Measurements from ENCODE around the gene BMERB1. TPM values are rescaled to one million over a fixed set of nuclear protein-coding genes. Genes with fewer than 3 reads are reported as not detected.
"Not testable (repeated sequence)": the region's sequence is repeated elsewhere in the genome, so short reads cannot be mapped to it uniquely, and the experiment has no call there.

BMERB1 gene
- total and polyA plus RNA-seq, 2 donors: 6.0 to 9.1 TPM

GRCh38 chr16:15604460-15605440, 170.4 kb downstream of the BMERB1 start:
- no peaks in the 10 kb centered on the region for H3K4me1 ChIP-seq (ENCODE audit: control insufficient read depth in 2 of 2, insufficient read depth in 2 of 2, low read length in 2 of 2)
- no peak for DNase-seq (ENCODE audit: low read depth in 6 of 9, low spot score in 9 of 9)
- H3K36me3 ChIP-seq (ENCODE audit: control insufficient read depth in 2 of 2, insufficient read depth in 2 of 2, low read length in 1 of 2): peaks cover 85% of the 10 kb centered on the region in 2 donors
- H3K9me3 ChIP-seq (ENCODE audit: control insufficient read depth in 2 of 2, insufficient read depth in 1 of 2, low read length in 1 of 2): no peaks in the 10 kb centered on the region
- H3K4me3 ChIP-seq (ENCODE audit: low read length in 2 of 2): no peak overlapping the region
- no peaks in the 10 kb centered on the region for H3K27me3 ChIP-seq (ENCODE audit: control insufficient read depth in 2 of 2, insufficient read depth in 1 of 2, low read length in 1 of 2)
- 97% methylated on average over 14 of the region's 14 CpGs for WGBS
- H3K27ac ChIP-seq (ENCODE audit: low read depth in 1 of 2, low read length in 1 of 2): no peak overlapping the region

DNA sequence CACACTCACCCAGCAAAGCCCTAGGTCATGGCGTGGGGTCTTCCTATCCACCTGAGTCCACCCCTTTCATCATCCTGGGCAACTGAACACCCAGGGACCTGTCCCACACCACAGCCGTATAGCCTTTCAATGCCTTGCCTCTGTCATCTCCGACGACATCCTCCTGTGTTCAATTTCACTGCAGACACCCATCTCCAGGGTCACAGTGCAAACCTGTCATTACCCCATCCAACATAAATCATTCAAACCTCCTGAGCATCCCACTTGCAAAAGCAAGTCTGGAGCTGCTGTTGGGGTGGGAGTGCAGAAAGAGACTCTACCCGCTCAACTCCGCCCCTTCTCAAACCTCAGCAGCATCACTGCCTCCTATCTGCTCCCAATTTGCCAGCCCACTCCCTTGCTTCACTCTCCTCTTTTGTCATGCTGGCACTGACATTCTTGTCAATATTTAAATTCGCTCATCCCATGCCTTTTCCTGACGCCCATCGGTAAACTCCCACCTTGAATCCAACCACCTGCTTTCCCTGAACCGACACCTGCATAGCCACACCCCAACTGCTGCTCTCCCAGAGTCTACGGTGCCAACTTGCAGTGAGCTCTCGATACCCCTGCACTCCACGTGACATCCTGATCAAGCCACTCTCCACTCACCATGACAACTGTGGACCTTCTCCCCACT, 171.6 kb downstream of the BMERB1 start:
- H3K9me3 ChIP-seq (ENCODE audit: control insufficient read depth in 2 of 2, insufficient read depth in 1 of 2, low read length in 1 of 2): no peaks in the 10 kb centered on the region
- DNase-seq (ENCODE audit: low read depth in 6 of 9, low spot score in 9 of 9): no peak
- H3K27me3 ChIP-seq (ENCODE audit: control insufficient read depth in 2 of 2, insufficient read depth in 1 of 2, low read length in 1 of 2): no peaks in the 10 kb centered on the region
- no peak overlapping the region for H3K4me3 ChIP-seq (ENCODE audit: low read length in 2 of 2)
- peaks cover 82 to 85% of the 10 kb centered on the region in 2 donors for H3K36me3 ChIP-seq (ENCODE audit: control insufficient read depth in 2 of 2, insufficient read depth in 2 of 2, low read length in 1 of 2)
- 97% methylated on average over 13 of the region's 13 CpGs for WGBS
- no peak overlapping the region for H3K27ac ChIP-seq (ENCODE audit: low read depth in 1 of 2, low read length in 1 of 2)
- H3K4me1 ChIP-seq (ENCODE audit: control insufficient read depth in 2 of 2, insufficient read depth in 2 of 2, low read length in 2 of 2): no peaks in the 10 kb centered on the region

GRCh38 chr16:15606518-15607220, 172.3 kb downstream of the BMERB1 start:
- H3K9me3 ChIP-seq (ENCODE audit: control insufficient read depth in 2 of 2, insufficient read depth in 1 of 2, low read length in 1 of 2): no peaks in the 10 kb centered on the region
- no peaks in the 10 kb centered on the region for H3K4me1 ChIP-seq (ENCODE audit: control insufficient read depth in 2 of 2, insufficient read depth in 2 of 2, low read length in 2 of 2)
- no peak overlapping the region for H3K27ac ChIP-seq (ENCODE audit: low read depth in 1 of 2, low read length in 1 of 2)
- no peak overlapping the region for H3K4me3 ChIP-seq (ENCODE audit: low read length in 2 of 2)
- 92% methylated on average over 5 of the region's 5 CpGs for WGBS
- H3K36me3 ChIP-seq (ENCODE audit: control insufficient read depth in 2 of 2, insufficient read depth in 2 of 2, low read length in 1 of 2): peaks cover 79 to 82% of the 10 kb centered on the region in 2 donors
- no peak for DNase-seq (ENCODE audit: low read depth in 6 of 9, low spot score in 9 of 9)
- H3K27me3 ChIP-seq (ENCODE audit: control insufficient read depth in 2 of 2, insufficient read depth in 1 of 2, low read length in 1 of 2): no peaks in the 10 kb centered on the region

DNA sequence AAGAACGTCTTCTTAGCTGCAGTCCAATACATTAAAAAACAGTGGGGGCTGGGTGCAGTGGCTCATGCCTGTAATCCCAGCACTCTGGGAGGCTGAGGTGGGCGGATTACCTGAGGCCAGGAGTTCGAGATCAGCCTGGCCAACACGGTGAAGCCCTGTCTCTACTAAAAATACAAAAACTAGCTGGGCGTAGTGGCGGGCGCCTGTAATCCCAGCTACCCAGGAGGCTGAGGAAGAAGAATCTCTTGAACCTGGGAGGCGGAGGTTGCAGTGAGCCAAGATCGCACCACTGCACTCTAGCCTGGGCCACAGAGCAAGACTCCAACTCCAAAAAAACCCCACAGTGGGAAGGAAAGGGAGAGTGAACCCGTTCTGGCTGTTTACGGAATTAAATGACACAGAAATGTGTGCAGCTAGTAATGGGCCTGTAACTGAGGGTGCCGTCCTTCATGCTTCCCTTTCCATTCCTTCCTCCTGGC, 172.9 kb downstream of the BMERB1 start:
- WGBS: 93% methylated on average over 12 of the region's 12 CpGs
- H3K27ac ChIP-seq (ENCODE audit: low read depth in 1 of 2, low read length in 1 of 2): not testable (repeated sequence)

DNA sequence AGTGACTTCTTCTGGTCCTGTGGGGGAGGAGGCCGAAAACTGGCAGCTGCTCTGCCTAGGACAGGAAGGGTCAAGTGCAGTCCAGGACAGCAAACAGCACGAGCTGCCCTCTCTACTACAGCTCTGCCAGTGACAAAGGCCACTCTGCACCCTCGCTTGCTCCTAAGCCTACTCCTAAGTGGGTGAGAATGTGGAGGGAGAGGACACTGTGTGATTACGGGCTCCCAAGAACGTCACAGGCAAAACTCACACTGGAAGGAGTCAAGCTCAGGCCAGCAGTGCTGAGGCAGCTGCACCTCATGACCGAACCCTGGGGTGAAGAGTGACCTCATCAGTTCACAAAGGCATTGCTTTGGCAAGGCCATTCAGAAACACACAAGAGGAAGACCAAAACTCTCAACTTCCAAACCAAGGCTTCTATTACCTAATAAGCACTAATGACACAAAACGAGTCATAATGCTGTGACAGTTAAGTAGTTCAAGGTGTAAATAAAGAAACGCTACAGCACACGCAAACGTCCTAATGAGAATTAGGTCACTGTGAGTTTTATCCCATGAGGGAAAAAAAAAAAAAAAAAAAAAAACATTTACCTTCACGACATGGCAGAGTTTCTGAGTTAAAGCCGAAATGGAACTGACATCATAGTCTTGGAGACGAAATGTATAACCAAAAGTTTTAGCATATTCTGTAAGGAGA, 173.5 kb downstream of the BMERB1 start:
- H3K4me3 ChIP-seq (ENCODE audit: low read length in 2 of 2): no peak overlapping the region
- H3K27me3 ChIP-seq (ENCODE audit: control insufficient read depth in 2 of 2, insufficient read depth in 1 of 2, low read length in 1 of 2): no peaks in the 10 kb centered on the region
- no peaks in the 10 kb centered on the region for H3K4me1 ChIP-seq (ENCODE audit: control insufficient read depth in 2 of 2, insufficient read depth in 2 of 2, low read length in 2 of 2)
- H3K27ac ChIP-seq (ENCODE audit: low read depth in 1 of 2, low read length in 1 of 2): no peak overlapping the region
- WGBS: 98% methylated on average over 13 of the region's 13 CpGs
- H3K9me3 ChIP-seq (ENCODE audit: control insufficient read depth in 2 of 2, insufficient read depth in 1 of 2, low read length in 1 of 2): no peaks in the 10 kb centered on the region
- peaks cover 77 to 82% of the 10 kb centered on the region in 2 donors for H3K36me3 ChIP-seq (ENCODE audit: control insufficient read depth in 2 of 2, insufficient read depth in 2 of 2, low read length in 1 of 2)
- DNase-seq (ENCODE audit: low read depth in 6 of 9, low spot score in 9 of 9): no peak

More for the DNA sequence above, 172.9 kb downstream of the BMERB1 start:
- H3K27me3 ChIP-seq (ENCODE audit: control insufficient read depth in 2 of 2, insufficient read depth in 1 of 2, low read length in 1 of 2); DNase-seq (ENCODE audit: low read depth in 6 of 9, low spot score in 9 of 9); H3K4me1 ChIP-seq (ENCODE audit: control insufficient read depth in 2 of 2, insufficient read depth in 2 of 2, low read length in 2 of 2); H3K4me3 ChIP-seq (ENCODE audit: low read length in 2 of 2); H3K9me3 ChIP-seq (ENCODE audit: control insufficient read depth in 2 of 2, insufficient read depth in 1 of 2, low read length in 1 of 2): not testable (repeated sequence)
- H3K36me3 ChIP-seq (ENCODE audit: control insufficient read depth in 2 of 2, insufficient read depth in 2 of 2, low read length in 1 of 2): peaks cover 79 to 82% of the 10 kb centered on the region in 2 donors

GRCh38 chr16:15608398-15609285, 174.3 kb downstream of the BMERB1 start:
- Histone ChIP-seq H3K27ac (ENCODE audit: low read depth in 1 of 2, low read length in 1 of 2) (no peak overlapping the region), H3K27me3 (ENCODE audit: control insufficient read depth in 2 of 2, insufficient read depth in 1 of 2, low read length in 1 of 2) (no peaks in the 10 kb centered on the region), H3K9me3 (ENCODE audit: control insufficient read depth in 2 of 2, insufficient read depth in 1 of 2, low read length in 1 of 2) (no peaks in the 10 kb centered on the region), H3K4me3 (ENCODE audit: low read length in 2 of 2) (no peak overlapping the region), H3K4me1 (ENCODE audit: control insufficient read depth in 2 of 2, insufficient read depth in 2 of 2, low read length in 2 of 2) (no peaks in the 10 kb centered on the region), H3K36me3 (ENCODE audit: control insufficient read depth in 2 of 2, insufficient read depth in 2 of 2, low read length in 1 of 2) (peaks cover 76 to 83% of the 10 kb centered on the region in 2 donors)
- WGBS: 98% methylated on average over 19 of the region's 19 CpGs
- DNase-seq (ENCODE audit: low read depth in 6 of 9, low spot score in 9 of 9): no peak

DNA sequence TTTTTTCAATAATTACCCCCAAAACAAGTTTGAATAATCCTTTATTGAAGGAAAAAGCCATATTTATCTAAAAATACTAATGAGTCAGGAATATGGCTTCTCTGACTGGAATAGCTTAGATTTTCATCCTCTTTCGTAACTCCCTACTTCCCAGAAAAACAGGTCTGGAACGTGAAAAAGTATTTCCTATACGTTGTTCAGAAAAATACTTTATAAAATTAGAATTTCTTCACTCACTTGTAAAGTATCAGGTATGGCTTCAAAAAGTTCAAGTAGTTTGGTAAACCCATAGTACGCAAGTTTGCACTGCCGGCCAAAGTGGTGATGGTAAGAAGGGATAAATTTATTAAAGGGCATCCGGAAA, 174.9 kb downstream of the BMERB1 start:
- no peaks in the 10 kb centered on the region for H3K4me1 ChIP-seq (ENCODE audit: control insufficient read depth in 2 of 2, insufficient read depth in 2 of 2, low read length in 2 of 2)
- no peak overlapping the region for H3K27ac ChIP-seq (ENCODE audit: low read depth in 1 of 2, low read length in 1 of 2)
- no peak for DNase-seq (ENCODE audit: low read depth in 6 of 9, low spot score in 9 of 9)
- no peak overlapping the region for H3K4me3 ChIP-seq (ENCODE audit: low read length in 2 of 2)
- H3K9me3 ChIP-seq (ENCODE audit: control insufficient read depth in 2 of 2, insufficient read depth in 1 of 2, low read length in 1 of 2): no peaks in the 10 kb centered on the region
- H3K27me3 ChIP-seq (ENCODE audit: control insufficient read depth in 2 of 2, insufficient read depth in 1 of 2, low read length in 1 of 2): no peaks in the 10 kb centered on the region
- 98% methylated on average over 6 of the region's 6 CpGs for WGBS
- H3K36me3 ChIP-seq (ENCODE audit: control insufficient read depth in 2 of 2, insufficient read depth in 2 of 2, low read length in 1 of 2): peaks cover 73 to 80% of the 10 kb centered on the region in 2 donors

DNA sequence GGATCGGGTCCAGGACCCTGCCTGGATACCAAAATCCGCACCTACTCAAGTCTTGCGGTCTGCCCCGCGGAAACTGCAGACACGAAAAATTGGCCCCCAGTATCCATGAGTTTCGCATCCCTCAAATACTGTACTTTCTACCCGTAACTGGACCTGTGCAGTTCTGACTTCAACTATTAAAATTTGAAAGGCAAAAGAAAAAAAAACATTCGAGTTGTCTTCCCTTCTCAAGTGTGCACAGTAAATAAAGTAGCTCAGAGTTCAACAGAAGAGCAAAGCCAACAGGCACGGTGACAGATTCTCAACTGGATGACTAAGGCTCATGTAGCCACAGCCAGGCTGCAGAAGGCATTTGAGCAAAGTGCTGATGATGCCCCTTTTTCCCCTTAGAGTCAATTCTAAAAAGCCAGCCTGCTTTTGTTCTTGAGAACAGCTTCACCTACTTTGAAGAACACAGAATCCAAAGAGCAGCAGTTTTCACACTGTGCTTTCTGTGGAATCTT, 176.0 kb downstream of the BMERB1 start:
- 98% methylated on average over 10 of the region's 10 CpGs for WGBS
- Histone ChIP-seq H3K9me3 (ENCODE audit: control insufficient read depth in 2 of 2, insufficient read depth in 1 of 2, low read length in 1 of 2) (no peaks in the 10 kb centered on the region), H3K4me3 (ENCODE audit: low read length in 2 of 2) (no peak overlapping the region), H3K4me1 (ENCODE audit: control insufficient read depth in 2 of 2, insufficient read depth in 2 of 2, low read length in 2 of 2) (no peaks in the 10 kb centered on the region), H3K36me3 (ENCODE audit: control insufficient read depth in 2 of 2, insufficient read depth in 2 of 2, low read length in 1 of 2) (peaks cover 70 to 73% of the 10 kb centered on the region in 2 donors), H3K27me3 (ENCODE audit: control insufficient read depth in 2 of 2, insufficient read depth in 1 of 2, low read length in 1 of 2) (no peaks in the 10 kb centered on the region), H3K27ac (ENCODE audit: low read depth in 1 of 2, low read length in 1 of 2) (no peak overlapping the region)
- no peak for DNase-seq (ENCODE audit: low read depth in 6 of 9, low spot score in 9 of 9)

All from thymus (tissue), 11 donors.